ENCODE results near the gene TRIM61.
"Not testable (repeated sequence)": the region's sequence is repeated elsewhere in the genome, so short reads cannot be mapped to it uniquely, and the experiment has no call there.

The TRIM61 gene

DNA sequence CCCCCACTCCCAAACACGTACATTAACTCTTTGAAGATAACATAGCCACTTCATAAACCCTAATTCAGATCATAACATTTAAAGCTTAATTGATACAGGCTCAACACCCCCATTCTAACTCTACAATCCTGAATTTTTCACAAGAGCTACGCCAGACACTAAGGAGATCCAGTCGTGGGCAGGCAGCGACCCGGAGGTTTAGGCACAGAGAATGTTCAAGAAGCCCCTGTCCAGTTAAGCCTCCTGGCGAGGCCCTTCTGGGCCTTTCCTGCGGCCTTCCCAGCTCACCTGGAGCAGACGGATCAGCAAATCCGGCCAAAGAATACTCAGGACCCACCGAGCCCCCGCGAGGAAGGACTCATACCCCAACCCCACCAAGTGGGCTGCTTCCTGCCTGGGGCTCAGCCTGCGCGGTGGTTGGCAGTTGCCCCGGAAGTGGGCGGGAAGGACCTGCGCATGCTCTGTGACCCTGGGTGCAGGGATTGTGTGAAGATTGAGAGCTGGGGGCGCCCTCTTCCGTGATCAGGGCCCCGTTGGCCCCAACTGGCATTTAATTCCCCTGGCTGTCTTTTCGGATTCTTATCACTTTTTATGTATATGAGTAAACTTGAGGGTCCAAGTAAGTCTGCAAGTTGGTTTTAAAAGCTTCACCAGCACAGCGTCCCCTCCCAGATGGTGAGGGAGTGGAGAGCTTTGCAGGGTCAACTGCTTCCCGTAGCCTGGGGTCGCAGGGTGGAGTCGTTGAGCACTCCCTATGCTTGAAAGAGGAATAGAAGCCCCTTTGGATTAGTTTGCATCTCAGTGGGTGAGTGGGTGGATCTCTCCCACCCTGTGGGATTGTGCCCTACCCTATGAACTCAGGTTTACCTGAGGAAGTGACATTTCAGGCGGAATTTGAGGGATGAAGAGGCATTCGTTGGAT, at the start of gene TRIM61:
TRIM61 (minus strand) TSS at position 415 of the 922 bp plus-strand sequence. CDS start 7,655 bp downstream, outside the sequence.
- DNase-seq: peak; percentile 82

GRCh38 chr4:165025782-165026181, 48.3 kb upstream of the TRIM61 start:
- DNase-seq: not testable (repeated sequence)

DNA sequence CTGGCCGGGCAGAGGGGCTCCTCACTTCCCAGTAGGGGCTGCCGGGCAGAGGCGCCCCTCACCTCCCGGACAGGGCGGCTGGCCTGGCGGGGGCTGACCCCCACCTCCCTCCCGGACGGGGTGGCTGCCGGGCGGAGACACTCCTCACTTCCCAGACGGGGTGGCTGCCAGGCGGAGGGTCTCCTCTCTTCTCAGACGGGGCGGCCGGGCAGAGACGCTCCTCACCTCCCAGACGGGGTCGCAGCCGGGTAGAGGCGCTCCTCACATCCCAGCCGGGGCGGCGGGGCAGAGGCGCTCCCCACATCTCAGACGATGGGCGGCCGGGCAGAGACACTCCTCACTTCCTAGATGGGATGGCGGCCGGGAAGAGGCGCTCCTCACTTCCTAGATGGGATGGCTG, 42.5 kb upstream of the TRIM61 start:
- DNase-seq: not testable (repeated sequence)

GRCh38 chr4:165016971-165017370, 39.5 kb upstream of the TRIM61 start:
- DNase-seq: no peak

DNA sequence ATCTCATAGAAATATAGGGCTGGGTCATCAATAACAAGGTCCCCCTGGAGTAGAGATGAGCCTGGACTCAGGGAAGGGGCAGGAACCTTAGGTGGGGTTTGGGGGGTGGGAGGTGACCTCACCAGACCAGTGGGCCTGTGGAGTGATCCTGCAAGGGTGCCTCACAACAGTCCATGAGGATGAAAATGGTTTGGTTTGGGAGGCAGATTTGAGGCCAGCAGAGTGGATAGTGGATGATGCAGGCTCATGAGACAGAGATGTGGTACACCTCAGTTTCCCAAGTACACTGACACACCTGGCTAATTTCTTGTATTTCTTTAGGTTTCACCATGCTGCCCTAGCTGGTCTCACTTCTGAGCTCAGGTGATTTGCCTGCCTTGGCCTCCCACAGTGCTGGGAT, 36.2 kb upstream of the TRIM61 start:
- no peak for DNase-seq

DNA sequence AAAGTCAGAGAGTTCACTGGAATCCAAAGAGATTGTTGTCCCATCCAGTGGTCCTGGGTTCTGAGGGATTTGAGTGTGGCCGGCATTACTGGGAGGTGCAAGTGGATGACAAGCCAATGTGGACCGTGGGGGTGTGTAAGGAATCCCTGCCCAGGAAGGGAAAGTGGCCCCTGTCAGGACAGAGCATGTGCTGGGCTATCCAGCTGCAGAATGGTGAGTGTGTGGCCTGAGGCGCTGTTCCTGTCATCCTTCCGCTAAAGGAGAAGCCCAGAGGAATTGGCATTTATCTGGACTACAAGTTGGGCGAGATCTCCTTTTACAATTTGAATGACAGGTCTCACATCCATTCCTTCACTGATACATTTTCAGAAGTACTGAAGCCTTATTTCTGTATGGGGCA, 33.9 kb upstream of the TRIM61 start:
- DNase-seq: no peak

DNA sequence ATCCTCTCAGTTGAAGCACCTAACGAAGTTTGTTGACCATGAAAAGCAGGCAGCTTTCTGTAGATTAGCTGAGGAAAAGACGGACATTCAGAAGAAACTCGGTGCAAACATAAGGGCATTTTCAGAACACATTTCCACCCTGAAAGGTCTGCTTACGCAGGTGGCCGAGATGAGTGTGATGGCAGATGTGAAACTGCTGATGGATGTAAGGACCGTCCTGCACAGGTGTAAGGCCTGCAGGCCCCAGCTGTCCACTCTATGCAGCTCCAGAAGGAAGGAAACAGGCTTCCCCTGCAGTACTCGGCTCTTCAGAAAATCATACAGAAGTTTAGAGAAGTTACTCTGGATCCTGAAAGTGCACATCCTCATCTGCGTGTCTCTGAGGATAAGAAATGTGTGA, 33.5 kb upstream of the TRIM61 start:
- DNase-seq: no peak

GRCh38 chr4:165010487-165010886, 33.0 kb upstream of the TRIM61 start:
- DNase-seq: no peak

DNA sequence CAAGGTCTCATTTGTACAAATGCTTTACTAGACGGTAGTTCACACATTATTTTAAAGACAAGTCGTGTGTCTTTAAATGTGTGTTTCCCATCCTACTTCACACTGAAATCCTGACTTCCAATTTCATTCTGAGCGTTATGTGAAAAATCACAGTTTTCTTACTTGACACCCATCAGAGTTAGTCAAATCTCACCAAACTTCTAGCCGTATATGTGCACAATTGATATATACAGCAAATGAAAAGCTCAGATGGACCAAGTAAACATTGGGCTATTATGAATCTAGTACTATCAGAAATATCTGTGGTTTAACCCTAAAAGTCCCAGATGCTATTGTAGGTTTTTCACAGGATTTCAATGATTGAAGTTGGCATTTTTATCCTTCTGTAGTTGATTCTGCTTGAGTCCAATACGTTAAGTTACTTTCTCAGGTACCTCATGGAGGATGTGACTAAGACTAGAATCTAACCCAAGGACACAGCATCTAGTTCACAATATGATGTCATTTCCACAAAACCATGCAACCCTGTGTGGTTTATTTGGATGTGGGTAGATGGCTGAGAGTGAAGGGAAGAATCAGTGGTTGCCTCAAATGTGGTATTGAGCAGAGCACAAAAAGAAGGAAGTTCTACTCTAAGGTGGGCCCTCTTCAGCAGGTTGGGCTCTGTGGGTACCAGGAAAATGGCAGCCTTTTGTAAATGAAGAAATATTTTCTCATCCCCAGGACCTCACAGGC, 32.2 kb upstream of the TRIM61 start:
- no peak for DNase-seq

GRCh38 chr4:165006886-165007285, 29.4 kb upstream of the TRIM61 start:
- no peak for DNase-seq

- DNase-seq: peak; percentile 67
These were observed 29.0 kb upstream of the TRIM61 start for GRCh38 chr4:165006456-165006855.

- no peak for DNase-seq
These were observed 28.0 kb upstream of the TRIM61 start for GRCh38 chr4:165005352-165005925.

DNA sequence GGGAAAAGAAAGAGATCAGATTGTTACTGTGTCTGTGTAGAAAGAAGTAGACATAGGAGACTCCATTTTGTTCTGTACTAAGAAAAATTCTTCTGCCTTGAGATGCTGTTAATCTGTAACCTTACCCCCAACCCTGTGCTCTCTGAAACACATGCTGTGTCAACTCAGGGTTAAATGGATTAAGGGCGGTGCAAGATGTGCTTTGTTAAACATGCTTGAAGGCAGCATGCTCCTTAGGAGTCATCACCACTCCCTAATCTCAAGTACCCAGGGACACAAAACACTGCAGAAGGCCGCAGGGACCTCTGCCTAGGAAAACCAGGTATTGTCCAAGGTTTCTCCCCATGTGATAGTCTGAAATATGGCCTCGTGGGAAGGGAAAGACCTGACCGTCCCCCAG, 24.5 kb upstream of the TRIM61 start:
- not testable (repeated sequence) for DNase-seq

GRCh38 chr4:164998526-164999080, 21.1 kb upstream of the TRIM61 start:
- not testable (repeated sequence) for DNase-seq

GRCh38 chr4:164997941-164998340, 20.5 kb upstream of the TRIM61 start:
- no peak for DNase-seq

- peak; percentile 3 for DNase-seq
These were observed 19.9 kb upstream of the TRIM61 start for GRCh38 chr4:164997324-164997723.

DNA sequence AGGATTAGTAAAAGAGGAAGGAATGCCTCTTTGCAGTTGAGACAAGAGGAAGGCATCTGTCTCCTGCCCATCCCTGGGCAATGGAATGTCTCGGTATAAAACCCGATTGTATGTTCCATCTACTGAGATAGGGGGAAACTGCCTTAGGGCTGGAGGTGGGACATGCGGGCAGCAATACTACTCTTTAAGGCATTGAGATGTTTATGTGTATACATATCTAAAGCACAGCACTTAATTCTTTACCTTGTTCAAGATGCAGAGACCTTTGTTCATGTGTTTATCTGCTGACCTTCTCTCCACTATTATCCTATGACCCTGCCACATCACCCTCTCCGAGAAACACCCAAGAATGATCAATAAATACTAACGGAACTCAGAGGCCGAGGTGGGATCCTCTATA, 18.7 kb upstream of the TRIM61 start:
- DNase-seq: not testable (repeated sequence)

DNA sequence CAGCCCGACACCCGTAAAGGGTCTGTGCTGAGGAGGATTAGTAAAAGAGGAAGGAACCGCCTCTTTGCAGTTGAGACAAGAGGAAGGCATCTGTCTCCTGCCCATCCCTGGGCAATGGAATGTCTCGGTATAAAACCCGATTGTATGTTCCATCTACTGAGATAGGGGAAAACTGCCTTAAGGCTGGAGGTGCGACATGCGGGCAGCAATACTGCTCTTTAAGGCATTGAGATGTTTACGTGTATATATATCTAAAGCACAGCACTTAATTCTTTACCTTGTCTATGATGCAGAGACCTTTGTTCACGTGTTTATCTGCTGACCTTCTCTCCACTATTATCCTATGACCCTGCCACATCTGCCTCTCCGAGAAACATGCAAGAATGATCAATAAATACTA, 13.3 kb upstream of the TRIM61 start:
- DNase-seq: not testable (repeated sequence)

- peak; percentile 48 for DNase-seq
These were observed 12.0 kb upstream of the TRIM61 start for GRCh38 chr4:164989471-164989870.

DNA sequence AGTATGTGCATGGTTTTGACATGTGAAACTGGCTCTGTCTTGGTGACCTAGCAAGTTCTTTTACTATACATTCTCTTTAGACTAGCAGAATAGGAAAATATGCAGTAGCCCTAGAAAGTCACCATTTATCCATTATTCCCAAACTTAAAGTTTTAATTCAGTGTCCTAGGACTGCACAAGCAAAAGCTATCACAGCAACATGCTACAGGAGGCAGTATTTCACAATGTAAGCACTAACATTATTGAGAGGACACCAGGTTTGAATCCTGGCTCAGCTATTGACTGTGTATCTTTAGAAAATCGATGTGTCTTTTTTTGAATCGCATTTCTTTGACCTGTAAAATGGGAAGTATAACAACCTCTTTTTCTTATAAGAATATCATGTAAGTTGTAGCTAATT, 5.5 kb downstream of the TRIM61 start:
- not testable (repeated sequence) for DNase-seq

GRCh38 chr4:164959896-164960295, 17.6 kb downstream of the TRIM61 start:
- no peak for DNase-seq

- not testable (repeated sequence) for DNase-seq
These were observed 18.0 kb downstream of the TRIM61 start for GRCh38 chr4:164959421-164959820.
